Esophagus (tissue), 2 donors: ENCODE data around the gene RPS6KC1. TPM values are rescaled to one million over a fixed set of nuclear protein-coding genes. Genes with fewer than 3 reads are reported as not detected.
"Not testable (repeated sequence)": the region's sequence is repeated elsewhere in the genome, so short reads cannot be mapped to it uniquely, and the experiment has no call there.

Experiments
- H3K27ac ChIP-seq, 2 donors: one replicate each; pipeline ENCODE4 v1.5.1; 2013; ENCODE audit warnings: low read depth in 2 of 2, mild to moderate bottlenecking in 2 of 2, inconsistent platforms in 1 of 2, low read length in 1 of 2, moderate library complexity in 1 of 2
- H3K27me3 ChIP-seq, 2 donors: one replicate each; pipeline ENCODE4 v1.6.1; 2013; ENCODE audit warnings: low read length in 2 of 2, control low read depth in 1 of 2, mild to moderate bottlenecking in 1 of 2; ENCODE audit not compliant: insufficient read depth in 2 of 2, control insufficient read depth in 1 of 2
- H3K36me3 ChIP-seq, 2 donors: one replicate each; pipeline ENCODE4 v1.6.1; 2013; ENCODE audit warnings: low read length in 1 of 2; ENCODE audit not compliant: control insufficient read depth in 2 of 2, insufficient read depth in 2 of 2
- H3K4me1 ChIP-seq, 2 donors: one replicate each; pipeline ENCODE4 v1.6.1; 2013; ENCODE audit warnings: low read length in 1 of 2; ENCODE audit not compliant: control insufficient read depth in 2 of 2, insufficient read depth in 2 of 2
- H3K4me3 ChIP-seq, 2 donors: one replicate each; pipeline ENCODE4 v1.5.1; 2013; ENCODE audit warnings: low read length in 2 of 2, mild to moderate bottlenecking in 2 of 2, low read depth in 1 of 2, moderate library complexity in 1 of 2
- H3K9me3 ChIP-seq, 2 donors: one replicate each; pipeline ENCODE4 v1.6.1; 2013; ENCODE audit warnings: mild to moderate bottlenecking in 2 of 2, low read depth in 1 of 2, low read length in 1 of 2, moderate library complexity in 1 of 2; ENCODE audit not compliant: control insufficient read depth in 2 of 2, insufficient read depth in 1 of 2
- WGBS, 2 donors: extraction: QIAGEN DNeasy Blood & Tissue Kit; methylation state at CpG; one replicate each; pipeline ENCODE4 v1.1.7; 2013; 5-methylcytosine and 5-hydroxymethylcytosine counted together
- polyA plus RNA-seq, 2 donors: library from polyadenylated mRNA; stranded (reverse); fragments of 200-250 nt; gene quantifications; one replicate each; pipeline ENCODE4 v1.2.3, GENCODE V29; 2013
- donor health status: healthy with polysubstance abuse.
- donor health status: Bipolar disorder and iron deficiency.

RPS6KC1 gene
- polyA plus RNA-seq, 2 donors, result 2.2 to 3.8 TPM

DNA sequence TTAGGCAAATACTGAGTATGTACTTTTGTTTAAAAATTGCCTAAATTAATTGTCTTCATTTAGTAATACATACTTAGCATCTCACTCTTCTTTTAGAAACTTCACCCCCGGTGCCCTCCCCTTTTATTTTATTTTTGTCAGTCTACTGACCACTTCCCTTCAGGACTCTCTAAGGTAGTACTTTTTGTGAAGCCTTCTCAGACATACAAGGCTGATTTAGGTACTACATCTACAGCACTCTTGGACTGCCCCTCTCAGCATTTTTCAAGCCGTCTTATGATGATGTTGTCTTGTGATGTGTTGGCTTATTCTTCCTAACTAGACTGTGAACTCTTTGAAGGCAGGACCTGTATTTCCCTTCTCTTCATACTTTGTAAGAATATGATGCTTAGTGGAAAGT, 24.7 kb downstream of the RPS6KC1 start:
- Histone ChIP-seq H3K4me3 (no peak overlapping the region), H3K27ac (no peak overlapping the region), H3K36me3 (no peaks in the 10 kb centered on the region), H3K4me1 (no peaks in the 10 kb centered on the region), H3K27me3 (no peaks in the 10 kb centered on the region), H3K9me3 (no peaks in the 10 kb centered on the region)
- WGBS, 2 donors, result 91 to 93% methylated on average over 2 of the region's 2 CpGs

DNA sequence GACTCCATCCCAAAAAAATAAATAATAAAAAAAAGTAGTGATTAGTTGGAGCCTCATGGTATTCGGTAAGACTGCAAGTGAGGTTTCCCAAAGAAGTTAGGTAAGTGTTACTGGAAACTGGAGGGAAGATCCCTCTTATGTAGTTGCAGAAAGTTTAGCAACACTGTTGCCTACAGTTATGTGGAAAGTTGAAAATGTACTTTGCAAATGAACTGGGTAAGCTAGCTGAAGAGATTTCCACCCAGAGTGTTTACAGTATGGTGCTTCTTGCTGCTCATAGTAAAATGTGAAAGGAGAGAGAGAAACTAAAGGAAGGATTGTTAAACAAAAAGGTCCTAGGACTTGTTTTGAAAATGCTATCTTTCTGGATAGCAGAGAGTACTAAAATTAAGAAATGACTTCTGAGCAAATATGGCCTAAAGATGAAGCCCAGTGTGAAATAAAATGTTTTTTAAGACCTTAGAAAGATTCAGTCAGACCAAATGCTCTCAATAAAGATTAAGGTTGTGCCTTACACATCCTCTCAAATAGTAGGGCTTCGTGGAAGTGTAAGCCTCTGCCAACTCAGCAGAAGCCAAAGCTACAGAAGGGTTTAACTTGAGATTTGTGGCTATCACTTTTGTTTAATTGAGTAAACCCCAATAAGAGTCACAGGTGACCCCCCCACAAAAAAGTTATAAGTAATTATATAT, 31.5 kb downstream of the RPS6KC1 start:
- no peak overlapping the region for H3K27ac ChIP-seq
- no peaks in the 10 kb centered on the region for H3K4me1 ChIP-seq
- peaks cover 3 to 8% of the 10 kb centered on the region in 2 donors for H3K36me3 ChIP-seq
- WGBS, 2 donors, result 79 to 82% methylated on average over 2 of the region's 2 CpGs
- no peak overlapping the region for H3K4me3 ChIP-seq
- no peaks in the 10 kb centered on the region for H3K27me3 ChIP-seq
- no peaks in the 10 kb centered on the region for H3K9me3 ChIP-seq

DNA sequence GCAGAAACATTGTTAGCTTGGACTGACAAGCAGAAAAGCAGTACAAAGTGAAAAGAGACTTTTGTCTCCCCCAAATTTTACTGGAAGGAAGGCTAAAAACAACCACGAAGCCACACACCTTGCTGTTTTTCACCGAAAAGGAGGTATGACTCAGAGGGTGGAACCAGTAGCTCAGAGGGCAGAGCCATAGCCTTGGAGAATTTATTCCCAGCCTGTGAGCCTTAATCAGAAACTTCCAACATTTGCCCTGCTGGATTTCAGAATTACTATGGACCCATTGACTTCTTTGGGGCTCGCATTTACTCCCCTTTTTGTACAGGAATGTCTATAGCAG, 32.0 kb downstream of the RPS6KC1 start:
- no peak overlapping the region for H3K27ac ChIP-seq
- no peaks in the 10 kb centered on the region for H3K9me3 ChIP-seq
- peaks cover 0 to 3% of the 10 kb centered on the region in 2 donors for H3K4me1 ChIP-seq
- peaks cover 7 to 13% of the 10 kb centered on the region in 2 donors for H3K36me3 ChIP-seq
- 79 to 81% methylated on average over 3 of the region's 3 CpGs for WGBS, 2 donors
- no peak overlapping the region for H3K4me3 ChIP-seq
- H3K27me3 ChIP-seq, result no peaks in the 10 kb centered on the region

DNA sequence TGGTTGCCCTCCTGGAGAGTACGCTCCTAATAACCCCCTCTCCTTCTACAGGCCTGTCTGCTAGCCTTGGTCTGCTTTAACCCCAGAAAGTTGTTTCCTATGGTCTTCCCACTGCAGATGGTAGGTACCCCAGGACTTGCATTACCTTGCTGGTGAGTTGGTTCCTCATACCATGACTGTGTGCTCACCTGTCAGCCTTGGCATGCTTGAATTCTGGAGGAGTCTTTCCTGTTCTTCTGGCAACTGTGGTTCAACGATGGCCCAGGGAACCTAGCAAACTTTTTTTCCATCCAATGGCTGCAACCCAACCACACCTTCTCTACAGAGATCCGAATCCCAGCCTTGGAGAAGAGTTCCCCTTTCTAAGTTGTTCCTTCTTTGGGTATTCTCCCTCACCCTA, 36.9 kb downstream of the RPS6KC1 start:
- Histone ChIP-seq H3K9me3 (no peaks in the 10 kb centered on the region), H3K27ac (peak overlapping the region in 1 of 2 donors; percentile 9), H3K36me3 (peaks cover 7 to 13% of the 10 kb centered on the region in 2 donors), H3K27me3 (no peaks in the 10 kb centered on the region), H3K4me3 (no peak overlapping the region), H3K4me1 (peaks cover 0 to 3% of the 10 kb centered on the region in 2 donors)
- WGBS, 2 donors, result 86 to 89% methylated on average over 3 of the region's 3 CpGs

DNA sequence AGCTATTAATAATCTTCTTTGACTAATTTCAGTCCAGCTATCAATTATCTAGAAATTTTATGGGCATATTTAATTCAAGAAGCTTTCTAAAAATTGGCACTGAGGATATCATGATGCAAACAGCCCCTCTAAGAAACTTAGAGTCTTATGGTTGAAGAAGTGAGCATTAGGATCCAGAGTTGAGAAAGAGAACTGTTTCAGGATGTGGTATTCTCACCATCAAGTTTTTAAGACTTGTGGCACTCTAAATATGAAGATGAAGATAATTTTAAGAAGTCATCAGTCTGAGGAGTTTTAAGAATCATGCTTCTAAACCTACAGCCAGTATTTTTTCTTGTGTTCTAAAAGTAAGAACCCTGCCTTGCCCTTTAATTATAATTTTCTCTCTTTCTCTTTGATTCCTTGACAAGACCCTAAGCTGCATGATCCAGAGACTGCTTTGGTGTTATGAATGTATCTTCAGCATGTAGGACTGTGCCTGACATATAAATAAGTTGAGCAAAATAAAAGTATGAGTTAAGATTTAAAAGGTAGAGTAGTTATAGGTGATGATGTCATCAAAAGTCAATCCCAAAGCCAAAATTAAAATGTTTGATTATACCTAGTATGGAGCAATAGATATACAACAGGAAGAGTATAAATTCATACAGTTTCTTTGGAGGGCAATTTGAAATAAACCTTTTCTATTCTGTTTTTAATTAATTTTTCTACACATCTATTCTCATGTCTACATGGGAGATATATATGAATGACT, 39.1 kb downstream of the RPS6KC1 start:
- no peak overlapping the region for H3K4me3 ChIP-seq
- H3K9me3 ChIP-seq, result no peaks in the 10 kb centered on the region
- peaks cover 0 to 3% of the 10 kb centered on the region in 2 donors for H3K4me1 ChIP-seq
- no peaks in the 10 kb centered on the region for H3K27me3 ChIP-seq
- peaks cover 5 to 10% of the 10 kb centered on the region in 2 donors for H3K36me3 ChIP-seq
- no peak overlapping the region for H3K27ac ChIP-seq

DNA sequence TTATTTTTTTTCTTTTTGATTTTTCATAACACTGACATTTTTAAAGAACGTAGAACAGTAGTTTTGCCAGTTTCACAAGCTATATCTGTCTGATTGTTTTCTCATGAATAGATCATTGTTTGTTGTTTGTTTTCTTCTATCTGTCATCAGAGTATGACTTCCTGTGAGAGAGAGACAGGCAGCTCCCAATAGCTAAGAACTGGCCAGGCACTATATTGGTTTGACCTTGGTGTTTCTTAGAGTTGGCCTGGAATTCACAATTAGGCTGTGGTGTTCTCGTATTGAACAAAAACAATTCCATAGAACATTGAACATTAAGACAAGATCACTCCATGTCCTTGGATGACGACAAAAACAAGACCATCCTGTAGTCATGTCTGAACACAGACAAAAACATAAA, 43.4 kb downstream of the RPS6KC1 start:
- no peak overlapping the region for H3K27ac ChIP-seq
- 86 to 88% methylated on average over 3 of the region's 3 CpGs for WGBS, 2 donors
- no peaks in the 10 kb centered on the region for H3K36me3 ChIP-seq
- no peak overlapping the region for H3K4me3 ChIP-seq
- H3K9me3 ChIP-seq, result no peaks in the 10 kb centered on the region
- no peaks in the 10 kb centered on the region for H3K27me3 ChIP-seq
- no peaks in the 10 kb centered on the region for H3K4me1 ChIP-seq

DNA sequence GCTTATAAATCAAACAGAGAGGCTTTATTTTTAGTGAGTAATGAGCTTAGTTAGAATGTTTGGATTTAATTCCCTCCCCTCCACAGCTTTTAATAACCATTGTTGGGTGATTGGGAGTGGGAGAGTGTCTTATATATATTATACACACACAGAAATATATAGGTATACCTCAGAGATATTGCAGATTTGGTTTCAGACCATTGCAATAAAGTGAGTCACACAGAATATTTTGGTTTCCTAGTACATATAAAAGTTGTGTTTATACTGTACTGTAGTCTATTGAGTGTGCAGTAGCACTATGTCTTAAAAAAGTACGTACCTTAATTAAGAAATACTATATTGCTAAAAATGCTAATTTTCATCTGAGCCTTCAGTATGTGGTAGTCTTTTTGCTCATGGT, 44.4 kb downstream of the RPS6KC1 start:
- no peak overlapping the region for H3K27ac ChIP-seq
- no peaks in the 10 kb centered on the region for H3K27me3 ChIP-seq
- no peaks in the 10 kb centered on the region for H3K36me3 ChIP-seq
- H3K9me3 ChIP-seq, result no peaks in the 10 kb centered on the region
- H3K4me3 ChIP-seq, result no peak overlapping the region
- H3K4me1 ChIP-seq, result no peaks in the 10 kb centered on the region
- WGBS, 2 donors, result 97 to 98% methylated on average over 1 of the region's 1 CpG

DNA sequence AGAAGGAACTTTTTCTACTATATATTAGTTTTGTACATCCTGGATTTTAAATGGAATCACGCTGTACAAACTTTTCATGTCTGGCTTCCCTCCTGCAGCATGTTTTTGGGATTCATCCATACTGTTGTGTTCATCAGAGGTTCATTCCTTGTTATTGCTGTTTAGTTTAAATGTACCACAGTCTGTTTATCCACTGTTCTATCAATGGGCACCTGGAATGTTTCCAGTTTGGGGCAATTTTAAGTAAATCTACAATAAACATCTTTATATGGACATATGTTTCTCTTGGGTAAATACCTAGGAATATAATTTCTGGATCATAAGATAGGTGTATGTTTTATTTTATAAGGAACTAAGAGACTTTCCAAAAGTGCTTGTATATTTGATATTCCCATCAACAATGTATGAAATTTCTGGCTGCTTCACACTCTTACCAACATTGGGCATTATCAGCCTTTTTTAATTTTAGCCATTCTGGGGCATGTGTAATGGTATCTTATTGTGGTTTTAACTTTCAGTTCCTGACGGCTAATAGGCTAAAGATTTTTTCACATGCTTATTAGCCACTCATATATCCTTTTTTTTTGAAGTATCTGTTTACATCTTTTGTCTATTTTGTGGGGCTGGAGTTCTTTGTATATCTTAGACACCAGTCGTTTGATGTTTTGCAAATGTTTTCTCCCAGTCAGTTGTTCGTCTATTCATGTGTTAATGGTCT, 48.8 kb downstream of the RPS6KC1 start:
- H3K27me3 ChIP-seq, result no peaks in the 10 kb centered on the region
- no peak overlapping the region for H3K4me3 ChIP-seq
- WGBS, 2 donors, result 67 to 71% methylated on average over 4 of the region's 4 CpGs
- H3K9me3 ChIP-seq, result no peaks in the 10 kb centered on the region
- no peak overlapping the region for H3K27ac ChIP-seq
- H3K36me3 ChIP-seq, result no peaks in the 10 kb centered on the region
- H3K4me1 ChIP-seq, result no peaks in the 10 kb centered on the region

DNA sequence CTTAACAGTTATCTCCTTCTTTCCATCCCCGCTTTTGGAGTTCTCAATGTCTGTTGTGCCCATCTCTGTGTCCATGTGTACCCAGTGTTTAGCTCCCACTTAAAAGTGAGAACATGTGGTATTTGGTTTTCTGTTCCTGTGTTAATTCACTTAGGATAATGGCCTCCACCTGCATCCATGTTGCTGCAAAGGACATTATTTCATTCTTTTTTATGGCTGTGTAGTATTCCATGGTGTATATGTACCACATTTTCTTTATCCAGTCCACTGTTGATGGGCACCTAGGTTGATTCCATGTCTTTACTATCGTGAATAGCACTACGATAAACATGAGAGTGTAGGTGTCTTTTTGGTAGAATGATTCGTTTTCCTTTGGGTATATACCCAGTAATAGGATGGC, 49.5 kb downstream of the RPS6KC1 start:
- H3K4me3 ChIP-seq, H3K4me1 ChIP-seq, H3K27ac ChIP-seq, H3K27me3 ChIP-seq, H3K9me3 ChIP-seq, H3K36me3 ChIP-seq: not testable (repeated sequence)
- WGBS, 2 donors, result 97 to 100% methylated on average over 4 of the region's 4 CpGs
